ENCODE measurements around the gene SNCA. TPM values are rescaled to one million over a fixed set of nuclear protein-coding genes. Genes with fewer than 3 reads are reported as not detected.

Gene SNCA
- total RNA-seq, 1 donor from 2014 or later = not detected

GRCh38 chr4:89868276-89868675, 31.3 kb upstream of the SNCA start:
- Histone ChIP-seq H3K27ac (no peak overlapping the region), H3K27me3 (no peaks in the 10 kb centered on the region), H3K9me3 (peaks cover 0 to 5% of the 10 kb centered on the region in 2 donors), H3K4me3 (no peak overlapping the region), H3K4me1 (no peaks in the 10 kb centered on the region), H3K36me3 (no peaks in the 10 kb centered on the region)
- no peak for DNase-seq (ENCODE audit: low spot score in 2 of 2)
- intact Hi-C loops (cut with DNase I) = no loop called here
- TF ChIP-seq, protein P1, sequence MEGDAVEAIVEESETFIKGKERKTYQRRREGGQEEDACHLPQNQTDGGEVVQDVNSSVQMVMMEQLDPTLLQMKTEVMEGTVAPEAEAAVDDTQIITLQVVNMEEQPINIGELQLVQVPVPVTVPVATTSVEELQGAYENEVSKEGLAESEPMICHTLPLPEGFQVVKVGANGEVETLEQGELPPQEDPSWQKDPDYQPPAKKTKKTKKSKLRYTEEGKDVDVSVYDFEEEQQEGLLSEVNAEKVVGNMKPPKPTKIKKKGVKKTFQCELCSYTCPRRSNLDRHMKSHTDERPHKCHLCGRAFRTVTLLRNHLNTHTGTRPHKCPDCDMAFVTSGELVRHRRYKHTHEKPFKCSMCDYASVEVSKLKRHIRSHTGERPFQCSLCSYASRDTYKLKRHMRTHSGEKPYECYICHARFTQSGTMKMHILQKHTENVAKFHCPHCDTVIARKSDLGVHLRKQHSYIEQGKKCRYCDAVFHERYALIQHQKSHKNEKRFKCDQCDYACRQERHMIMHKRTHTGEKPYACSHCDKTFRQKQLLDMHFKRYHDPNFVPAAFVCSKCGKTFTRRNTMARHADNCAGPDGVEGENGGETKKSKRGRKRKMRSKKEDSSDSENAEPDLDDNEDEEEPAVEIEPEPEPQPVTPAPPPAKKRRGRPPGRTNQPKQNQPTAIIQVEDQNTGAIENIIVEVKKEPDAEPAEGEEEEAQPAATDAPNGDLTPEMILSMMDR (IDR thresholded peaks at IDR 0.05) = no peak

DNA sequence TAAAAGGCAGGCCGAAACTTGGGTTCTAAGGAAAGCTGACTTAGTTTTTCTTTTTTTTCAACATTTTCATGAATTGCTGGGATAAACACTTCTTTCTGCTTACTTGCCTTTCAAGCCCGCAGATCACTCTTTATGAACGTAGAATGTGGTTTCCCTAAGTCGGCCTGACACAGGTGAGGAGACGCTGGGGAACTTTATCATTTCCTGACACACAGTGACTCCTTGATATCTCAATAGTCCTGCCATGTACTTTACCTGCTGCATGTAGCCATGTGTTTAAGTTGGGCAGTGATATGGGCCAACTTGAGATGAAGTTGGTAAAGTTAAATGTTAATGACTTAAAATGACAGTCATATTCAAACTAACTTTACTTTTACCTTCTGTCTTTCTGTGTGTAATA, 26.6 kb upstream of the SNCA start:
- H3K4me3 ChIP-seq = no peak overlapping the region
- no peak for DNase-seq (ENCODE audit: low spot score in 2 of 2)
- no peaks in the 10 kb centered on the region for H3K4me1 ChIP-seq
- no peak overlapping the region for H3K27ac ChIP-seq
- H3K9me3 ChIP-seq = peaks cover 0 to 5% of the 10 kb centered on the region in 2 donors
- TF ChIP-seq, protein P1 (IDR thresholded peaks at IDR 0.05) = no peak
- no peaks in the 10 kb centered on the region for H3K27me3 ChIP-seq
- H3K36me3 ChIP-seq = no peaks in the 10 kb centered on the region
- intact Hi-C loops (cut with DNase I) = no loop called here

GRCh38 chr4:89860971-89861370, 24.0 kb upstream of the SNCA start:
- TF ChIP-seq, protein P1 (IDR thresholded peaks at IDR 0.05) = no peak
- Histone ChIP-seq H3K27me3 (no peaks in the 10 kb centered on the region), H3K4me3 (no peak overlapping the region), H3K9me3 (no peaks in the 10 kb centered on the region), H3K27ac (no peak overlapping the region), H3K36me3 (no peaks in the 10 kb centered on the region), H3K4me1 (no peaks in the 10 kb centered on the region)
- no peak for DNase-seq (ENCODE audit: low spot score in 2 of 2)
- intact Hi-C loops (cut with DNase I) = no loop called here

DNA sequence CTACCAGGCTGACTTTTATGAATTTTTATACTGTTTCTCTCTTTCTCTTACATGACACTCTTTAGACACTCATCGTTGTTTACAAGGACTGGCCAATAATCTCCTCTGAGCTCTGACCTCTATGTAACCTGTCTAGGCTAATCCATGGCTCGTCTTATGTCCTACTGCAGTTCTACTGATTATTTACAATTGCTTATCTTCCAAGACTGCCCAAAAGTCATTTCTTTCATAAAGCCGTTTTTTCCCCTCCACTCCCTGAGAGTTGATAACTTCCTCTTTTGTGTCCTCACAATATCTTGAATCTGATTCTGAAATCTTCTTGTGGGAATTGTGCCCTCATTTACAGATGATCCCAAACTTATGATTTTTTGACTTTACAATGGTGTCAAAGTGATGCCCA, 18.3 kb upstream of the SNCA start:
- H3K27me3 ChIP-seq = no peaks in the 10 kb centered on the region
- no peaks in the 10 kb centered on the region for H3K9me3 ChIP-seq
- TF ChIP-seq, protein P1 (IDR thresholded peaks at IDR 0.05) = no peak
- no peak overlapping the region for H3K4me3 ChIP-seq
- intact Hi-C loops (cut with DNase I) = no loop called here
- H3K27ac ChIP-seq = no peak overlapping the region
- DNase-seq (ENCODE audit: low spot score in 2 of 2) = no peak
- no peaks in the 10 kb centered on the region for H3K36me3 ChIP-seq
- no peaks in the 10 kb centered on the region for H3K4me1 ChIP-seq

DNA sequence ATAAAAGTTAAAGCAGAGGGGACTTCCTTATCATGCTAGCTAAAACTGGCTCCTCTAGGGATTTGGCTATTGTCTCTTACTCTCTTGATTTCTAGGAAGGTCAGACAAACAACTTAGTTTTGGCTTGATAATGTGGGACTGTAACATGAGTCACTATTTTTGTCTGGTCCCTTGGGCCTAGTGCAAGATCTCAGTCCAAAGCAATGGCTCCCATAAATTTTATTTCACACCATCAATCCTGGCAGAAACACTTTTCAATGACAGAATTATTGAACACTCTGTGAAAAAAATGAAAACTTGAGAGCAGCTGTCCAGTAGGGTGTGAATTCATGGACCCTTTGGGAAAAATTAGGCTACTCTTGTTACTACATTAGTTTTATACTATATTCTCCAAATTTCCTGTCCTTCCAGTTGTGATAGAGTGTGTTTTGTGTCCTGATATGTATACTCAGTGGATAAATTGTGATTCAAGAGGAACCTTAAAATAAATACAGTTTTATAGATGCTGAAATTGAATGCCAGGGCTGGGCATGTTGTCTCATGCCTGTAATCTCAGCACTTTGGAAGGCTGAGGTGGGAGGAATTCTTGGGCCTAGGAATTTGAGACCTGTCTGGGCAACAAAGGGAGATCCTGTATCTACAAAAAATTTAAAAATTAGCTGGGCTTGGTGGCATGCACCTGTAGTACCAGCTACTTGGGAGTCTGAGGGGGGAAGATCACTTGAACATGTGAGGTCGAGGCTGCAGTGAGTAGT, 10.8 kb upstream of the SNCA start:
- Histone ChIP-seq H3K4me3 (no peak overlapping the region), H3K36me3 (no peaks in the 10 kb centered on the region), H3K27ac (no peak overlapping the region), H3K9me3 (no peaks in the 10 kb centered on the region), H3K4me1 (no peaks in the 10 kb centered on the region), H3K27me3 (no peaks in the 10 kb centered on the region)
- TF ChIP-seq, protein P1 (IDR thresholded peaks at IDR 0.05) = no peak
- intact Hi-C loops (cut with DNase I) = no loop called here
- DNase-seq (ENCODE audit: low spot score in 2 of 2) = no peak

All from ascending aorta (tissue), 2 donors.